GM23338 (cell line): Measurements from ENCODE around the gene PALLD.

ENCODE experiments used
- CREB1 ChIP-seq: fragments of 250-450 bp; sonication (Bioruptor Pico); IDR thresholded peaks from 2 replicates; pipeline ENCODE4 v1.5.0; 2020; ENCODE audit warnings: low read depth, mild to moderate bottlenecking, moderate library complexity
- EZH2 ChIP-seq: fragments of 200-600 bp; sonication (generic); IDR thresholded peaks from one replicate; pipeline ENCODE4 v1.8.0; 2017; ENCODE audit warnings: antibody characterized with exemption, mild to moderate bottlenecking, low read depth; ENCODE audit not compliant: unreplicated experiment
- EZH2phosphoT487 ChIP-seq: fragments of 200-600 bp; sonication (generic); IDR thresholded peaks from one replicate; pipeline ENCODE4 v1.8.1; 2018; ENCODE audit warnings: antibody characterized with exemption; ENCODE audit not compliant: unreplicated experiment
- JUNB ChIP-seq: IDR thresholded peaks from one replicate; pipeline ENCODE4 v1.6.1; 2016; ENCODE audit warnings: antibody characterized with exemption; ENCODE audit not compliant: unreplicated experiment
- NANOG ChIP-seq: IDR thresholded peaks from 2 replicates; pipeline ENCODE4 v1.6.1; 2016; ENCODE audit warnings: antibody characterized with exemption, borderline replicate concordance
- POLR2AphosphoS5 ChIP-seq: IDR thresholded peaks from 2 replicates; pipeline ENCODE4 v1.6.1; 2016; ENCODE audit warnings: antibody characterized with exemption, low read depth
- ZNF331 ChIP-seq: fragments of 250-450 bp; sonication (Bioruptor Pico); IDR thresholded peaks from 2 replicates; pipeline ENCODE4 v1.5.0; 2020; ENCODE audit warnings: low read depth, mild to moderate bottlenecking, moderate library complexity
- TF ChIP-seq, protein P1 (sequence below), 2 experiments: fragments of 200-600 bp in 1 of 2; sonication (generic) in 1 of 2; conservative IDR thresholded peaks; 2 replicates each; pipeline versions ENCODE4 v1.5.1 to v1.6.1; 2016 to 2017; ENCODE audit warnings: antibody characterized with exemption in 2 of 2, low read depth in 2 of 2, mild to moderate bottlenecking in 2 of 2, moderate library complexity in 1 of 2
- TF ChIP-seq, protein P2 (sequence below): IDR thresholded peaks from one replicate; pipeline ENCODE4 v1.6.1; 2018; ENCODE audit warnings: antibody characterized with exemption; ENCODE audit not compliant: unreplicated experiment
- TF ChIP-seq, protein P3 (sequence below): IDR thresholded peaks from 2 replicates; pipeline ENCODE4 v1.6.1; 2016; ENCODE audit warnings: antibody characterized with exemption

DNA sequence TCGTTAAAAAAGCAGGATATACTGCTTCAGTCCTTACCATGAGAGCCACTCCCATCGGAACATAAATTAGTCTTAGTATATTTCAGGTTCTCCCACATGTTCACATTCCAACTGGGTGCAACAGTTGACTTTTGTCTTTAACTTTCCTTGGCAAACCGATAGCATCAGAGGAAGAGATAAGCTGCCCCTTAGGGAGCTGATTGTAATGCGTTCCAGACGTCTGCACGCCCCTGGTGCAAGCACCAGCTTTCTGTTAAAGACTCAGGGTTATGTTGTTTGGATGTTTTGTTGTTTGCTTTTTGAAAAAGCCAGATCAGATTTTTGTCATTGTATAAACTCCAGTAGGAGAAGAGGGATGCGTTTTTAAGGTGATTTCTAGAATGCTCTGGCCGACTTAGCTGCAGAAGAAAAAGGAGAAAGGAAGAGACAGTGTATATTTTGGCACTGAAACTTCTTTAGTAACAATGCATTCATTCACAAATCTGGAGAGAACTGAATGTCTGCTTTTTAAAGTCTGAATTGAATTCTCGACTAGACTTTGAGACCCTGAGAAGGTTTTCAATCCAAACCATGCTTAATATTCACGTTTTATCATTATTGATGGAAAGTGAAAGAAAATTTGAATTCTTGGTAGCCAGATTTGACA is 352.3 kb downstream of the PALLD start:
- TF ChIP-seq, protein P1, sequence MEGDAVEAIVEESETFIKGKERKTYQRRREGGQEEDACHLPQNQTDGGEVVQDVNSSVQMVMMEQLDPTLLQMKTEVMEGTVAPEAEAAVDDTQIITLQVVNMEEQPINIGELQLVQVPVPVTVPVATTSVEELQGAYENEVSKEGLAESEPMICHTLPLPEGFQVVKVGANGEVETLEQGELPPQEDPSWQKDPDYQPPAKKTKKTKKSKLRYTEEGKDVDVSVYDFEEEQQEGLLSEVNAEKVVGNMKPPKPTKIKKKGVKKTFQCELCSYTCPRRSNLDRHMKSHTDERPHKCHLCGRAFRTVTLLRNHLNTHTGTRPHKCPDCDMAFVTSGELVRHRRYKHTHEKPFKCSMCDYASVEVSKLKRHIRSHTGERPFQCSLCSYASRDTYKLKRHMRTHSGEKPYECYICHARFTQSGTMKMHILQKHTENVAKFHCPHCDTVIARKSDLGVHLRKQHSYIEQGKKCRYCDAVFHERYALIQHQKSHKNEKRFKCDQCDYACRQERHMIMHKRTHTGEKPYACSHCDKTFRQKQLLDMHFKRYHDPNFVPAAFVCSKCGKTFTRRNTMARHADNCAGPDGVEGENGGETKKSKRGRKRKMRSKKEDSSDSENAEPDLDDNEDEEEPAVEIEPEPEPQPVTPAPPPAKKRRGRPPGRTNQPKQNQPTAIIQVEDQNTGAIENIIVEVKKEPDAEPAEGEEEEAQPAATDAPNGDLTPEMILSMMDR (conservative IDR thresholded peaks at IDR 0.05; ENCODE audit: low read depth in 2 of 2) = no peak
- TF ChIP-seq EZH2phosphoT487 = no peak
- TF ChIP-seq, protein P2, sequence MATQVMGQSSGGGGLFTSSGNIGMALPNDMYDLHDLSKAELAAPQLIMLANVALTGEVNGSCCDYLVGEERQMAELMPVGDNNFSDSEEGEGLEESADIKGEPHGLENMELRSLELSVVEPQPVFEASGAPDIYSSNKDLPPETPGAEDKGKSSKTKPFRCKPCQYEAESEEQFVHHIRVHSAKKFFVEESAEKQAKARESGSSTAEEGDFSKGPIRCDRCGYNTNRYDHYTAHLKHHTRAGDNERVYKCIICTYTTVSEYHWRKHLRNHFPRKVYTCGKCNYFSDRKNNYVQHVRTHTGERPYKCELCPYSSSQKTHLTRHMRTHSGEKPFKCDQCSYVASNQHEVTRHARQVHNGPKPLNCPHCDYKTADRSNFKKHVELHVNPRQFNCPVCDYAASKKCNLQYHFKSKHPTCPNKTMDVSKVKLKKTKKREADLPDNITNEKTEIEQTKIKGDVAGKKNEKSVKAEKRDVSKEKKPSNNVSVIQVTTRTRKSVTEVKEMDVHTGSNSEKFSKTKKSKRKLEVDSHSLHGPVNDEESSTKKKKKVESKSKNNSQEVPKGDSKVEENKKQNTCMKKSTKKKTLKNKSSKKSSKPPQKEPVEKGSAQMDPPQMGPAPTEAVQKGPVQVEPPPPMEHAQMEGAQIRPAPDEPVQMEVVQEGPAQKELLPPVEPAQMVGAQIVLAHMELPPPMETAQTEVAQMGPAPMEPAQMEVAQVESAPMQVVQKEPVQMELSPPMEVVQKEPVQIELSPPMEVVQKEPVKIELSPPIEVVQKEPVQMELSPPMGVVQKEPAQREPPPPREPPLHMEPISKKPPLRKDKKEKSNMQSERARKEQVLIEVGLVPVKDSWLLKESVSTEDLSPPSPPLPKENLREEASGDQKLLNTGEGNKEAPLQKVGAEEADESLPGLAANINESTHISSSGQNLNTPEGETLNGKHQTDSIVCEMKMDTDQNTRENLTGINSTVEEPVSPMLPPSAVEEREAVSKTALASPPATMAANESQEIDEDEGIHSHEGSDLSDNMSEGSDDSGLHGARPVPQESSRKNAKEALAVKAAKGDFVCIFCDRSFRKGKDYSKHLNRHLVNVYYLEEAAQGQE = no peak
- TF ChIP-seq POLR2AphosphoS5 = no peak
- no peak for TF ChIP-seq CREB1 (CRISPR knock-in tag)
- TF ChIP-seq EZH2 = no peak
- TF ChIP-seq, protein P3, sequence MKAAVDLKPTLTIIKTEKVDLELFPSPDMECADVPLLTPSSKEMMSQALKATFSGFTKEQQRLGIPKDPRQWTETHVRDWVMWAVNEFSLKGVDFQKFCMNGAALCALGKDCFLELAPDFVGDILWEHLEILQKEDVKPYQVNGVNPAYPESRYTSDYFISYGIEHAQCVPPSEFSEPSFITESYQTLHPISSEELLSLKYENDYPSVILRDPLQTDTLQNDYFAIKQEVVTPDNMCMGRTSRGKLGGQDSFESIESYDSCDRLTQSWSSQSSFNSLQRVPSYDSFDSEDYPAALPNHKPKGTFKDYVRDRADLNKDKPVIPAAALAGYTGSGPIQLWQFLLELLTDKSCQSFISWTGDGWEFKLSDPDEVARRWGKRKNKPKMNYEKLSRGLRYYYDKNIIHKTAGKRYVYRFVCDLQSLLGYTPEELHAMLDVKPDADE = no peak
- TF ChIP-seq ZNF331 (CRISPR knock-in tag) = no peak
- no peak for TF ChIP-seq JUNB
- no peak for TF ChIP-seq NANOG
